IPS-15b (cell line): ENCODE data around the gene KYNU.

ENCODE experiments used
- H3K27me3 ChIP-seq: one replicate; pipeline ENCODE4 v1.6.1; 2013; ENCODE audit warnings: low read length; ENCODE audit not compliant: control insufficient read depth, insufficient read depth
- H3K36me3 ChIP-seq: one replicate; pipeline ENCODE4 v1.6.1; 2013; ENCODE audit warnings: low read length; ENCODE audit not compliant: control insufficient read depth, insufficient read depth
- H3K4me1 ChIP-seq: one replicate; pipeline ENCODE4 v1.6.1; 2013; ENCODE audit warnings: mild to moderate bottlenecking, low read length; ENCODE audit not compliant: control insufficient read depth, insufficient read depth
- H3K4me3 ChIP-seq: one replicate; pipeline ENCODE4 v1.5.1; 2013; ENCODE audit warnings: low read depth, low read length
- H3K9ac ChIP-seq: one replicate; pipeline ENCODE4 v1.6.1; 2013; ENCODE audit warnings: low read depth, mild to moderate bottlenecking, low read length
- H3K9me3 ChIP-seq: one replicate; pipeline ENCODE4 v1.6.1; 2013; ENCODE audit warnings: mild to moderate bottlenecking, low read length; ENCODE audit not compliant: control insufficient read depth, insufficient read depth

The KYNU gene

DNA sequence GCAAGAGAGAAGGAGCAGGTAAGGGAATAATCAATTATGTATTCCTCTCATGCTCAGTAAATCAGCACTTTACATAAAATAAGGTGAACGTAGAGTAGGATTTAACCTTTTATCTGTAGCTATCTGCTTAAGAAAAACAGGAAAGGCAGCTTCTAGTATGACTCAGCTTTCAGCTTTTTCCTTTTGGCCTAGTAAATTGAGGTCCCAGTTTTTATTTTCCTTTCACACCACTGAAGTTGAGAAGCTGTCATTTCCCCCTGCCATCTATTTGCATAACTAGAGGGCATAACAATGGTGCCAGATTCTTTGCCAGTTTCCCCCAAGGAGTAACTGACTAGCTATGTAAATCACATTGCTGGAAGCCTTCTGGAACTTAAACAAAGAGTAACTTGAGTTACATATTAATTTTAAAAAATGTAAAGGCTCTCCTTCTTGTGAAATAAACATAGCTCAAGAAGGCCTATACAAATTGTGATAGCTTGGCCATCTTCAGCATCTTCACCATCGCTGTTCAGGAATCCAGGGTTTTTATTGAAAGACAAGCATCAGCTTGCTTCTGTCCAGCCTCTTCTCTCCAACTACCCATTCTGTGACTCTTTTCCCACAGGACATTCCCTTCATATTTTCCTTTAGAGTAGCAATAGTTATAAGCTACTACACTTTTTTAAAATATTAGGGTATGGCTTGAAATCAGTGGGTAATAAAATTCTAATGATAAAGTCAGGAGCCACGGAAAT lies 97.0 kb downstream of the KYNU start:
- H3K4me3 ChIP-seq: no peak overlapping the region
- peaks cover 12% of the 10 kb centered on the region for H3K4me1 ChIP-seq

DNA sequence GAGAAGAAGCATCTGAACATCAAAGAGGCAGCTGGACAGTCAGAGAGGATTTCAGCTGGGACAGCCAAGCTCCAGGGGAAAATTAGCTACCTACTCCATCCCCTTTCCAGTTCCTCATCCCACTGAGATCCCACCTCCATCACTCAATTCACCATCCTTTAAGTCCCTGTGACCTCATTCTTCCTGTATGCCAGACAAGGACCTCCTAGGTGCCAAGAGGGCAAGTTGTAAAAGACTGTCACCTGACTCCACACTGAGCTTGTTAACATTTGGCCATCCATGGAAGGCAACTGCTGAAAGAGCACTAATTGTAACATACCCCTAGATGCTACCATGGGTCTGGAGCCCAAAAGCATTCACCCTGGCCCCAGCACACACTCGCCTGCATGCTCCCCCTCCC lies 97.8 kb downstream of the KYNU start:
- Histone ChIP-seq H3K4me1 (peaks cover 12% of the 10 kb centered on the region), H3K9me3 (no peaks in the 10 kb centered on the region), H3K9ac (no peak overlapping the region), H3K4me3 (no peak overlapping the region), H3K27me3 (no peaks in the 10 kb centered on the region), H3K36me3 (no peaks in the 10 kb centered on the region)

More for the DNA sequence above, 97.0 kb downstream of the KYNU start:
- Histone ChIP-seq H3K27me3 (no peaks in the 10 kb centered on the region), H3K36me3 (no peaks in the 10 kb centered on the region), H3K9me3 (no peaks in the 10 kb centered on the region), H3K9ac (no peak overlapping the region)

GRCh38 chr2:142980246-142981068 lies 103.0 kb downstream of the KYNU start:
- no peaks in the 10 kb centered on the region for H3K9me3 ChIP-seq
- H3K4me3 ChIP-seq: no peak overlapping the region
- H3K9ac ChIP-seq: no peak overlapping the region
- H3K4me1 ChIP-seq: no peaks in the 10 kb centered on the region
- no peaks in the 10 kb centered on the region for H3K27me3 ChIP-seq
- no peaks in the 10 kb centered on the region for H3K36me3 ChIP-seq

- Histone ChIP-seq H3K36me3 (no peaks in the 10 kb centered on the region), H3K9me3 (no peaks in the 10 kb centered on the region), H3K27me3 (no peaks in the 10 kb centered on the region), H3K9ac (no peak overlapping the region), H3K4me3 (no peak overlapping the region), H3K4me1 (no peaks in the 10 kb centered on the region)
Observed at GRCh38 chr2:142981069-142981378, 103.6 kb downstream of the KYNU start.

GRCh38 chr2:142981756-142982155 lies 104.3 kb downstream of the KYNU start:
- Histone ChIP-seq H3K4me1 (no peaks in the 10 kb centered on the region), H3K9ac (no peak overlapping the region), H3K4me3 (no peak overlapping the region), H3K36me3 (no peaks in the 10 kb centered on the region), H3K9me3 (no peaks in the 10 kb centered on the region), H3K27me3 (no peaks in the 10 kb centered on the region)

- Histone ChIP-seq H3K4me1 (no peaks in the 10 kb centered on the region), H3K9me3 (no peaks in the 10 kb centered on the region), H3K9ac (no peak overlapping the region), H3K4me3 (no peak overlapping the region), H3K27me3 (no peaks in the 10 kb centered on the region), H3K36me3 (no peaks in the 10 kb centered on the region)
Observed at GRCh38 chr2:142983174-142983573, 105.7 kb downstream of the KYNU start.

GRCh38 chr2:142984657-142985056 lies 107.2 kb downstream of the KYNU start:
- H3K4me1 ChIP-seq: no peaks in the 10 kb centered on the region
- H3K4me3 ChIP-seq: no peak overlapping the region
- H3K9ac ChIP-seq: no peak overlapping the region
- no peaks in the 10 kb centered on the region for H3K27me3 ChIP-seq
- no peaks in the 10 kb centered on the region for H3K36me3 ChIP-seq
- no peaks in the 10 kb centered on the region for H3K9me3 ChIP-seq

- Histone ChIP-seq H3K4me3 (no peak overlapping the region), H3K27me3 (no peaks in the 10 kb centered on the region), H3K36me3 (no peaks in the 10 kb centered on the region), H3K9ac (no peak overlapping the region), H3K9me3 (no peaks in the 10 kb centered on the region), H3K4me1 (no peaks in the 10 kb centered on the region)
Observed at GRCh38 chr2:142987044-142987443, 109.6 kb downstream of the KYNU start.

DNA sequence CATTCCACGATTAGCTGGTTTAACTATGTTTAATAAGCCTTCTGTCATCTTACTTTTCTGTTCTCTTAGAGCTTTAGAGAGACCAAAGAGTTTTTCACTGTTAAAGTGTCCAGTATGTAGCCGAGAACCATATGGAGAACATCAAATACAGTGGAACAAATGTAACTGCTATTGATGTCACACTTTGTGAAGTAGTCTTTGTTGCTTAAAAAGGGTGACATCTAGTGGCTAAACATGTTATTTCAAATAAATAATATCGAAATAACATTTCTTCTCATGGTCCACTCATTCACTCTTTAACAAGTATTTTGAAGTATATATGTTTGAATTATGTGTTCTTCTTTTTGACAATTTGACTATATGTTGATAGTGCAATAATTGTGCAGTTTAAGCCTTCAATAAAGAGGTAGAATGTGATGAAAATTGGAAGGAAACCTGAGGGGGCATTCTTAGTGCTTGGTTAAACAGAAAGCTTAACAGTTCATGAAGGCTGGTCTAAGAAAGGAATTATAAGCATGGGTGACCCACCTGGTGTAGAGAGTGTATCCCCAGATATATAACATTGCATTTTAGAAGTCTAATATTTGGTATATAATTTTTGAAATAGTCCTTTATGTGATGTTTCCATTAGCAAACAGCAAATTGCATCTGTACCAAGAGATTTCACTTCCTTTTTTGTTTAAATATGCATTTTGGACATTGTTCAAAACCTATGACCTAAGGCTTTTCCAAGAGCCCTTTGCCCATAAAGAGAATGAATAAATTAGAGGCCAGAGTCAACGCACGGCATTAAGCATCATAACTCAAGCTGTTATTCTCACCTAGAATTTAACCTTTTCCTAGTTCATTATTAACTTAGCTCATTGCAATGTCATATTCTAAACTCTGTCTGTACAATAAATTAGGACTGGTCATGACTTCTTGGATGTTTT lies 112.1 kb downstream of the KYNU start:
- no peaks in the 10 kb centered on the region for H3K9me3 ChIP-seq
- H3K9ac ChIP-seq: no peak overlapping the region
- no peaks in the 10 kb centered on the region for H3K36me3 ChIP-seq
- H3K4me1 ChIP-seq: no peaks in the 10 kb centered on the region
- no peak overlapping the region for H3K4me3 ChIP-seq
- H3K27me3 ChIP-seq: no peaks in the 10 kb centered on the region

- H3K36me3 ChIP-seq: no peaks in the 10 kb centered on the region
- no peak overlapping the region for H3K9ac ChIP-seq
- H3K27me3 ChIP-seq: no peaks in the 10 kb centered on the region
- no peaks in the 10 kb centered on the region for H3K4me1 ChIP-seq
- no peak overlapping the region for H3K4me3 ChIP-seq
- H3K9me3 ChIP-seq: no peaks in the 10 kb centered on the region
Observed at GRCh38 chr2:142991295-142991694, 113.8 kb downstream of the KYNU start.

DNA sequence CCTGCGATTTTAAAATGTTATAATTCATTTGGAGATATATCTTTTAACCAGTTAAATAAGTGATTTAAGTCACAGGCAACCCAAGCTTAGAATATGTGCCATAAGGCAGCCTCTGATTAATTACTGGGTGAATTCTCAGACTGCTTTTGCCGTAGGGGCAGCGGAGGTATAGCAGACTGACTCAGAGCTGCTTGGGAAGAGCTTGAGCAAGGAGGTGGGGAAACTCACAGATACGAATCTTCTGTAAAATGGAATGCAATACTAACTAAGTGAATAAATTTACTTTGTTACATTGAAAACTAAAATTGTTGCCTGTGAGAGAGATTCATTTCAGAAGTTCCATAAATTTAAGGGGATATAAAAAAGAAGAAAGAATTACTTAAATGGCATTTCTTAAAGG lies 115.4 kb downstream of the KYNU start:
- H3K4me3 ChIP-seq: no peak overlapping the region
- H3K9me3 ChIP-seq: no peaks in the 10 kb centered on the region
- H3K36me3 ChIP-seq: no peaks in the 10 kb centered on the region

More for the DNA sequence above, 115.4 kb downstream of the KYNU start:
- Histone ChIP-seq H3K4me1 (no peaks in the 10 kb centered on the region), H3K9ac (no peak overlapping the region), H3K27me3 (no peaks in the 10 kb centered on the region)
